Loucy (cell line): ENCODE measurements around the gene PTPRN2.

ENCODE experiments used
- EZH2phosphoT487 ChIP-seq: fragments of 200-600 bp; IDR thresholded peaks from 2 replicates; pipeline ENCODE4 v1.6.1; 2018; ENCODE audit warnings: antibody characterized with exemption, mild to moderate bottlenecking, moderate library complexity, borderline replicate concordance
- TF ChIP-seq, protein P1 (sequence below): fragments of 200-600 bp; sonication (generic); conservative IDR thresholded peaks from 2 replicates; pipeline ENCODE4 v1.5.1; 2014; ENCODE audit warnings: mild to moderate bottlenecking, antibody characterized with exemption, low read length

DNA sequence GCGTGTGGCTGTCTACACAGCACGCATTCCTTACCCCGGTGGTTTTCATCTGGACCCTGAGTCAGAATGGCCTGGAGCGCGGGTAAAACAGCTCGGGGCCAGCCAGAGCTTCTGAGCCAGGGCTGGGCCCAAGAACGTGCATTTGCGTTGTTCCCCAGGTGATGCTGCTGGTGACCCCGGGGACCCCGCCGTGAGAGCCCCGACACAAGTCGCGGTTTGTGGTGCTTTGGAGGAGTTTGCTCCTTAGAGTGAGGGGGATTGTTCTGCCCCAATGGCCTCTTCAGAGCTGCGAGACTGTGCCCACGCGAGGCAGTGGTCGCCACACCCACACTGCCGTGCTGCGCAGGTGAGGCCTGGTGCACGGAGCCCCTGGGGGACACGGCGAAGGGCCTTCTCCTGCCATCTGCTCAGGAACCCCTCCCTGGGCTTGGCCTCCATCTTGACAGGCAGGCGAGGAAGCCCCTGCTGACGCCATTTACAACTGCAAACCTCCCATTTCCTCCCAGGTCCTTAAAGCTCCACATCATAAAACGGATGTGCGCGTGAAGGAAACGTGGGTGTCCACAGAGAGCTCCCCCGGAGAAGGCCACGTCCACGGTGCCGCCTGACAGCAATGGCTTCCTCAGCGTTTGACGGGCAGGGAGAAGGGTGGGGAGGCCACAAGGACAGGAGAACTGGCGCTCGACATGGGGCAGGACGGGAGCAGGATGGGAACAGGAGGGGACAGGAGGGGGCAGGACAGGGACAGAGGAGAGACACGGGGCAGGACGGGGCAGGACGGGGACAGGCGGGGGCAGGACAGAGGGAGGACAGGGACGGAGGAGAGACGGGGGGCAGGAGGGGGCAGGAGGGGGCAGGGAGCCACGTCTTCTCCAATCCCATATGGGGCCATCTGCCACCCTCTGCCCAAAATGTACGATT lies 773.6 kb downstream of the PTPRN2 start:
- TF ChIP-seq, protein P1, sequence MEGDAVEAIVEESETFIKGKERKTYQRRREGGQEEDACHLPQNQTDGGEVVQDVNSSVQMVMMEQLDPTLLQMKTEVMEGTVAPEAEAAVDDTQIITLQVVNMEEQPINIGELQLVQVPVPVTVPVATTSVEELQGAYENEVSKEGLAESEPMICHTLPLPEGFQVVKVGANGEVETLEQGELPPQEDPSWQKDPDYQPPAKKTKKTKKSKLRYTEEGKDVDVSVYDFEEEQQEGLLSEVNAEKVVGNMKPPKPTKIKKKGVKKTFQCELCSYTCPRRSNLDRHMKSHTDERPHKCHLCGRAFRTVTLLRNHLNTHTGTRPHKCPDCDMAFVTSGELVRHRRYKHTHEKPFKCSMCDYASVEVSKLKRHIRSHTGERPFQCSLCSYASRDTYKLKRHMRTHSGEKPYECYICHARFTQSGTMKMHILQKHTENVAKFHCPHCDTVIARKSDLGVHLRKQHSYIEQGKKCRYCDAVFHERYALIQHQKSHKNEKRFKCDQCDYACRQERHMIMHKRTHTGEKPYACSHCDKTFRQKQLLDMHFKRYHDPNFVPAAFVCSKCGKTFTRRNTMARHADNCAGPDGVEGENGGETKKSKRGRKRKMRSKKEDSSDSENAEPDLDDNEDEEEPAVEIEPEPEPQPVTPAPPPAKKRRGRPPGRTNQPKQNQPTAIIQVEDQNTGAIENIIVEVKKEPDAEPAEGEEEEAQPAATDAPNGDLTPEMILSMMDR: no peak
- TF ChIP-seq EZH2phosphoT487: no peak
